A673 (cell line): ENCODE data around the gene KLHL30. TPM values are rescaled to one million over a fixed set of nuclear protein-coding genes. Genes with fewer than 3 reads are reported as not detected.

Experiments
- BruUV-seq: library from RNA; stranded (reverse); fragments of 400-500 nt; replicated peaks from 2 replicates; lab custom pipeline; 2021; lab: Mats Ljungman, UMichigan
- CTCF ChIA-PET: fragments of 300-600 bp; sonication (Branson Sonifier 250); formaldehyde crosslinking; loops from one replicate; lab custom pipeline; 2022; ENCODE audit warnings: antibody characterized with exemption; lab: Charles Lee
- POLR2A ChIA-PET: fragments of 300-600 bp; sonication (Branson Sonifier 250); formaldehyde crosslinking; loops from one replicate; lab custom pipeline; 2022; ENCODE audit warnings: antibody characterized with exemption; ENCODE audit not compliant: low non-redundant PET; lab: Charles Lee
- DNase-seq: peaks from one replicate; pipeline ENCODE4 v3.0.0-alpha.2; 2015; ENCODE audit warnings: low spot score
- H3K27ac ChIP-seq: fragments of 200-600 bp; sonication (generic); 2 replicates; pipeline ENCODE4 v1.5.1; 2016; ENCODE audit warnings: mixed run types, low read depth, mild to moderate bottlenecking, mixed read lengths, antibody characterized with exemption, low read length; ENCODE audit not compliant: poor library complexity, severe bottlenecking
- H3K27me3 ChIP-seq: fragments of 200-600 bp; sonication (generic); replicated peaks from 2 replicates; pipeline ENCODE4 v1.6.1; 2017; ENCODE audit warnings: mixed run types, low read depth, mild to moderate bottlenecking, mixed read lengths, antibody characterized with exemption, low read length; ENCODE audit not compliant: insufficient read depth, poor library complexity
- H3K36me3 ChIP-seq: fragments of 200-600 bp; sonication (generic); 2 replicates; pipeline ENCODE4 v1.6.1; 2016; ENCODE audit warnings: mixed run types, mild to moderate bottlenecking, mixed read lengths, antibody characterized with exemption, low read length; ENCODE audit not compliant: insufficient read depth, poor library complexity, severe bottlenecking
- H3K4me1 ChIP-seq: fragments of 200-600 bp; sonication (generic); 2 replicates; pipeline ENCODE4 v1.6.1; 2017; ENCODE audit warnings: mixed run types, mild to moderate bottlenecking, mixed read lengths, antibody characterized with exemption, low read length; ENCODE audit not compliant: insufficient read depth, poor library complexity, severe bottlenecking
- H3K4me3 ChIP-seq: fragments of 200-600 bp; sonication (generic); 2 replicates; pipeline ENCODE4 v1.5.1; 2016; ENCODE audit warnings: low read depth, mixed run types, mild to moderate bottlenecking, mixed read lengths, low read length; ENCODE audit not compliant: poor library complexity, severe bottlenecking
- H3K9me3 ChIP-seq: fragments of 200-600 bp; sonication (generic); 2 replicates; pipeline ENCODE4 v1.6.1; 2016; ENCODE audit warnings: mixed run types, low read depth, mild to moderate bottlenecking, mixed read lengths, antibody characterized with exemption, low read length; ENCODE audit not compliant: poor library complexity, severe bottlenecking
- EZH2 ChIP-seq: fragments of 200-600 bp; sonication (generic); IDR thresholded peaks from 2 replicates; pipeline ENCODE4 v1.6.1; 2017; ENCODE audit warnings: borderline replicate concordance, low read depth, mild to moderate bottlenecking, mixed read lengths, antibody characterized with exemption, low read length; ENCODE audit not compliant: poor library complexity, severe bottlenecking
- intact Hi-C: fragments of 100-400 bp; cut with micrococcal nuclease; formaldehyde crosslinking; loops from one replicate; pipeline ENCODE4 v1.10.0; 2022; ENCODE audit not compliant: unreplicated experiment
- total RNA-seq: library from RNA; stranded (reverse); gene quantifications from 2 replicates; pipeline ENCODE4 v1.2.3, GENCODE V29; 2021
- TF ChIP-seq, protein P1 (sequence below): fragments of 300-800, 200-600 bp; sonication (generic); conservative IDR thresholded peaks from 2 replicates; pipeline ENCODE4 v1.5.1; 2017; ENCODE audit warnings: low read depth, mild to moderate bottlenecking, antibody characterized with exemption, low read length, moderate library complexity, mixed read lengths

The KLHL30 gene
- total RNA-seq, 1 experiment from 2014 or later, result not detected

DNA sequence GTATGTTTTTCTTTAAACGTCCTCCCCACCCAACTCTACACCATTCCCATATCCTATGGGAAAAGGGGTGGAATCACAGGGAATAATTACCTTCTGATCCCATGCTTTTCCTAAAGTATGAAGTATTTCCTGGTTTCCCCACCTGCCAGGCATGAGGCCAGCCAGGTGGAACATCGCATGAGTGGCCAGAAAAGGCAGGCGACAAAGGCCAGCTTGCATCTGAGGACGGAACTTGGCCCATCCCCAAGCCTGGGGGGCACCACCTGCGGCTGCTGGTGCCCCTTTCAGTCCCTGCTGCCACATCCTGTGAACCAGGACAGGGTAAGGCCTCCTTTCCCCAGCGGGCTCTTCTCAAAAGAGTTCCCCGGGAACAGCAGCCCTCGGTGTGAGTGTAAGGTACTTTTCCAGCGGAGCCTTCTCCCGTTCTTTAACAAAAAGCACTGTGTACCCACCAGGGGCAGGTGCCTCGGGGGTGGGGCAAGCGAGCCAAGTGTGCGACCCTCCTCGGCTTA, 19.1 kb downstream of the KLHL30 start:
- H3K4me1 ChIP-seq, result no peaks in the 10 kb centered on the region
- H3K36me3 ChIP-seq, result no peaks in the 10 kb centered on the region
- intact Hi-C loops, result no loop called here
- no peak for DNase-seq
- H3K27ac ChIP-seq, result no peak overlapping the region
- POLR2A ChIA-PET, result no interaction called here
- TF ChIP-seq, protein P1, sequence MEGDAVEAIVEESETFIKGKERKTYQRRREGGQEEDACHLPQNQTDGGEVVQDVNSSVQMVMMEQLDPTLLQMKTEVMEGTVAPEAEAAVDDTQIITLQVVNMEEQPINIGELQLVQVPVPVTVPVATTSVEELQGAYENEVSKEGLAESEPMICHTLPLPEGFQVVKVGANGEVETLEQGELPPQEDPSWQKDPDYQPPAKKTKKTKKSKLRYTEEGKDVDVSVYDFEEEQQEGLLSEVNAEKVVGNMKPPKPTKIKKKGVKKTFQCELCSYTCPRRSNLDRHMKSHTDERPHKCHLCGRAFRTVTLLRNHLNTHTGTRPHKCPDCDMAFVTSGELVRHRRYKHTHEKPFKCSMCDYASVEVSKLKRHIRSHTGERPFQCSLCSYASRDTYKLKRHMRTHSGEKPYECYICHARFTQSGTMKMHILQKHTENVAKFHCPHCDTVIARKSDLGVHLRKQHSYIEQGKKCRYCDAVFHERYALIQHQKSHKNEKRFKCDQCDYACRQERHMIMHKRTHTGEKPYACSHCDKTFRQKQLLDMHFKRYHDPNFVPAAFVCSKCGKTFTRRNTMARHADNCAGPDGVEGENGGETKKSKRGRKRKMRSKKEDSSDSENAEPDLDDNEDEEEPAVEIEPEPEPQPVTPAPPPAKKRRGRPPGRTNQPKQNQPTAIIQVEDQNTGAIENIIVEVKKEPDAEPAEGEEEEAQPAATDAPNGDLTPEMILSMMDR, result no peak
- no peak for TF ChIP-seq EZH2
- no peaks in the 10 kb centered on the region for H3K9me3 ChIP-seq
- H3K4me3 ChIP-seq, result no peak overlapping the region
- CTCF ChIA-PET, result no interaction called here
- no TSS peak for BruUV-seq
- H3K27me3 ChIP-seq, result no peaks in the 10 kb centered on the region

DNA sequence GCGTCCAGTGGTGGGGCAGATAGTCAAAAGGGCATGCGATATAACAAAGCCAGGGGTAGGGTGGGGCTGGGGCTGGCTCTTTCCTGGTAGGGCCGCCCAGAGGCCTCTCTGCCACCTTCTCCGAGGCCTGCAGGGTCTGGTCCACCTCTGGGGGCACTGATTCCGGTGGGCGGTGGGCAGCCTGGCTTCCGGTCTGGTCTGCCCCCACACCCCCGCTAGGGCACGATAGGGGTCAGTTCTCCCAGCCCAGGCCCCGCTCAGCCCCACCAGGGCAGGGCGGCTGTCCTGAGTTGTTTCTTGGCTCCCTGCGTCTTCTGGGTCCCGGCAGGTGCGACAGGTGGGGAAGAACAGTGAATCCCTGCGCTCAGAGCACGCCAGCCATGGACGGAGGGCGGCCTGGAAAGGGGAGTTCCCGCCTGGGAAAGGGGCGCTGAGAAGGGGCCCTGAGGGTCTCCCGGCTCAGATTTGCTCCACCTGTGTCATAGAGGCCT, 19.6 kb downstream of the KLHL30 start:
- intact Hi-C loops, result no loop called here
- Histone ChIP-seq H3K36me3 (no peaks in the 10 kb centered on the region), H3K4me1 (no peaks in the 10 kb centered on the region), H3K4me3 (no peak overlapping the region), H3K9me3 (no peaks in the 10 kb centered on the region), H3K27ac (no peak overlapping the region), H3K27me3 (peaks cover under 1% of the 10 kb centered on the region)
- CTCF ChIA-PET, result no interaction called here
- no peak for DNase-seq
- POLR2A ChIA-PET, result no interaction called here
- no TSS peak for BruUV-seq
- TF ChIP-seq, protein P1, result no peak

DNA sequence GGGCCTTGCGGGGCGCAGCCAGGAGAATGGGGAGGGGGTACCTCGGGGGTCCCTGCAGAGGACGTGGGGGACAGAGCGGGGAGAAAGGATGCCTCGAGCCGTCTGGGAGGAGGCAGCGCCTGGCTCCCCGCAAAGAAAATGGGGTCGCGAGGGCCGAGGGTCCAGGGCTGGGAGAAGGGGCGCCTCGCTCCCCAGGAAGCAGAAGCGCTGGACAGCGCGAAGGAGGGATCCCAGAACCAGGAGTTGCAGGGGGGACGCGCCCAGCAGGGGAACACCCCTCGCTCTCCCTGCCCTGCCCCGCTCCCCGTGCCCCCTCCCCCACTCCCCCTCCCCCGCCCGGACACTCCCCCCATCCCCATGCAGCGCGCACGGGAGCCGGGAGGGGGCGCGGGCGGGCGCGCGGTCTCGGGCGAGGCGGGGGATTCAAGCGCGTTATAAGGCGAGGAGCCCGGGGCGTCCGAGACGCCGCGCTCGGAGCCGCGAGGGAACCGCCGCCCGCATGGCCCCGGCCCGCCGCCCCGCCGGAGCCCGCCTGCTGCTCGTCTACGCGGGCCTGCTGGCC, 20.1 kb downstream of the KLHL30 start, which contains the start of gene ERFE:
Gene ERFE (plus strand): TSS at position 462 of the 562 bp plus-strand sequence. CDS start 38 bp downstream, at position 500.
- CTCF ChIA-PET, result interaction anchor here (0.6 to 0.7 kb wide), 2 partner anchors 105 to 586 kb away, joined by 3 to 4 read pairs; no protein-coding TSS in a partner anchor
- peaks cover 6% of the 10 kb centered on the region for H3K27me3 ChIP-seq
- intact Hi-C loops, result no loop called here
- no TSS peak for BruUV-seq
- H3K36me3 ChIP-seq, result no peaks in the 10 kb centered on the region
- POLR2A ChIA-PET, result no interaction called here
- peak; percentile 77 for DNase-seq
- no peaks in the 10 kb centered on the region for H3K9me3 ChIP-seq
- no peak within 1 kb of the TSS for H3K27ac ChIP-seq
- peak within 1 kb of the TSS; percentile 48 for H3K4me3 ChIP-seq
- no peaks in the 10 kb centered on the region for H3K4me1 ChIP-seq
- no peak for TF ChIP-seq EZH2
